Measurements from ENCODE around the gene TMEM108.

- TF ChIP-seq, protein P1, sequence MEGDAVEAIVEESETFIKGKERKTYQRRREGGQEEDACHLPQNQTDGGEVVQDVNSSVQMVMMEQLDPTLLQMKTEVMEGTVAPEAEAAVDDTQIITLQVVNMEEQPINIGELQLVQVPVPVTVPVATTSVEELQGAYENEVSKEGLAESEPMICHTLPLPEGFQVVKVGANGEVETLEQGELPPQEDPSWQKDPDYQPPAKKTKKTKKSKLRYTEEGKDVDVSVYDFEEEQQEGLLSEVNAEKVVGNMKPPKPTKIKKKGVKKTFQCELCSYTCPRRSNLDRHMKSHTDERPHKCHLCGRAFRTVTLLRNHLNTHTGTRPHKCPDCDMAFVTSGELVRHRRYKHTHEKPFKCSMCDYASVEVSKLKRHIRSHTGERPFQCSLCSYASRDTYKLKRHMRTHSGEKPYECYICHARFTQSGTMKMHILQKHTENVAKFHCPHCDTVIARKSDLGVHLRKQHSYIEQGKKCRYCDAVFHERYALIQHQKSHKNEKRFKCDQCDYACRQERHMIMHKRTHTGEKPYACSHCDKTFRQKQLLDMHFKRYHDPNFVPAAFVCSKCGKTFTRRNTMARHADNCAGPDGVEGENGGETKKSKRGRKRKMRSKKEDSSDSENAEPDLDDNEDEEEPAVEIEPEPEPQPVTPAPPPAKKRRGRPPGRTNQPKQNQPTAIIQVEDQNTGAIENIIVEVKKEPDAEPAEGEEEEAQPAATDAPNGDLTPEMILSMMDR (conservative IDR thresholded peaks at IDR 0.05; ENCODE audit: low read length), result no peak
- TF ChIP-seq EZH2phosphoT487 (IDR thresholded peaks at IDR 0.05; ENCODE audit: borderline replicate concordance, low read depth, low read length), result no peak
Measured at GRCh38 chr3:133269393-133269792, 231.2 kb downstream of the TMEM108 start.
